ENCODE results near the gene HIRA. TPM values are rescaled to one million over a fixed set of nuclear protein-coding genes. Genes with fewer than 3 reads are reported as not detected.

Gene HIRA
- total RNA-seq, 5 donors from 2014 or later (not counting 1 experiment from before 2014, with no cell fraction given): 24.4 to 31.4 (median 29.2) TPM

DNA sequence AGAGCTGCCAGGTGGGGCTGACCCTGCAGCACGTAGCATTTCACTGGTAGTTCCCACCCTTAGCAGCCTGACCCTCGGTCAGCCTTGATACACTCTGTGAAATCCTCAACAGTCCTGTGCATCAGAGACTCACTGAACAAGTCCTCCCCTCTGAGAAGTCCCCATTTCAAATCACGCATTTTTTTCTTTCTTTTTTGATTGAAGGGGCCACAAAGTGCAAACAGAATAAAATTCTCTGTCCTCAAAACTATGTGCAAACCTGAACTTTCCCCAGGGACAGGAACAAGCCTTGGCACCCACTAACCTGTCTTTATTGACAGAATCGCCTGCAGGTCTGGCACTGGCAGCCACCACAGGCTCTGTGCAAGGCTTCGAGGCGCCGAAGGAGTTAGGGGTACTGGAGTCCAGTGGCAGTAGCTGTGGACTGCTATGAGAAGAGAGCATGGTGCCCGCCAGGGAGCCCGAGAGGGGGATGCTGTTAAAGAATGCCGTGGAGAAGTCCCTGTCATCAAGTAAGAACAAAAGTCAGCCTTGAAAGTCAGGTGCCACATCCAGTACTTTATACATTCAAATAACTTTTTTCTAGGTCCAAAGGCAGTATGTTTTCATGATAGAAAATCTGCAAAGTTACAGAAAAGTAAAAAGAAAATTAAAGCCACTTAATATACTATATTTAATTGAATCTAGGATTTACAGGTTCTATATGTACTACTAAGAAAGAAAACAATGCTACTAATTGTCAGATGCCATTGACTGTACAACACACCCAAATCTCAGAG is 53.8 kb downstream of the HIRA start:
- H3K27ac Mint-ChIP-seq: no peak overlapping the region
- Histone ChIP-seq H3K27me3 (replicated peaks in 1 of 2; ENCODE audit: control insufficient read depth in 2 of 2, extremely low read depth in 1 of 2, insufficient read depth in 2 of 2, low read length in 1 of 2) (no peaks in the 10 kb centered on the region), H3K27ac (ENCODE audit: low read length) (no peak overlapping the region), H3K9me3 (no peaks in the 10 kb centered on the region), H3K4me3 (ENCODE audit: control insufficient read depth in 1 of 2, extremely low read depth in 1 of 2, low read length in 1 of 2) (no peak overlapping the region), H3K4me1 (ENCODE audit: control insufficient read depth in 1 of 2, extremely low read depth in 1 of 2, insufficient read depth in 2 of 2, low read length in 2 of 2) (no peaks in the 10 kb centered on the region), H3K36me3 (ENCODE audit: control insufficient read depth in 2 of 2, extremely low read depth in 1 of 2, insufficient read depth in 1 of 2, low read length in 1 of 2) (peaks cover 11 to 74% of the 10 kb centered on the region in 2 donors)
- 97% methylated on average over 5 of the region's 10 CpGs for WGBS (ENCODE audit: insufficient coverage)
- H3K4me3 Mint-ChIP-seq: no peak overlapping the region
- no peaks in the 10 kb centered on the region for H3K4me1 Mint-ChIP-seq
- H3K36me3 Mint-ChIP-seq: peaks cover 62% of the 10 kb centered on the region
- CTCF ChIA-PET: no interaction called here
- ATAC-seq (replicated peaks in 1 of 4): no peak
- DNase-seq: no peak
- POLR2A ChIA-PET: no interaction called here
- no peaks in the 10 kb centered on the region for H3K27me3 Mint-ChIP-seq
- H3K9me3 Mint-ChIP-seq: no peaks in the 10 kb centered on the region

DNA sequence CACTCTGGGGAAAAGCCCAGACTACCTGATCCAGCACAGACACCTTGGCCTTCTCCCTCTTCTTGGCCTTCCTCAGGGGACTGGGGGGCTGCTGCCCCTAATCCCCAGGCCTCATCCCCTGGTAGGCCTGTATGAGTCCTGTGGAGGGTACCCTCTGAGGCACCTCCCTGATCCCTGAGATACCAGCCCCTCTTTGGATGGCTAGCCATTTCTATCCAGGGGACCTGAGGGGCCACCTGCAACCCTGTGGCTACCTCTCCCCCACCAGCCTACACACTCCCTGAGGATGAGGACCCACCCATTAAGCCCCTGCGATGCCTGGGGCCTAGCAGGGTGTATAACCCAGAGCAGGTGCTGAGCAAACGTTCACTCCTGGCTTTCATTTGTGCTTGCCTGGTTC is 54.6 kb downstream of the HIRA start:
- Histone ChIP-seq H3K9me3 (no peaks in the 10 kb centered on the region), H3K36me3 (ENCODE audit: control insufficient read depth in 2 of 2, extremely low read depth in 1 of 2, insufficient read depth in 1 of 2, low read length in 1 of 2) (peaks cover 11 to 67% of the 10 kb centered on the region in 2 donors), H3K4me1 (ENCODE audit: control insufficient read depth in 1 of 2, extremely low read depth in 1 of 2, insufficient read depth in 2 of 2, low read length in 2 of 2) (no peaks in the 10 kb centered on the region), H3K27ac (ENCODE audit: low read length) (no peak overlapping the region), H3K4me3 (ENCODE audit: control insufficient read depth in 1 of 2, extremely low read depth in 1 of 2, low read length in 1 of 2) (no peak overlapping the region), H3K27me3 (replicated peaks in 1 of 2; ENCODE audit: control insufficient read depth in 2 of 2, extremely low read depth in 1 of 2, insufficient read depth in 2 of 2, low read length in 1 of 2) (no peaks in the 10 kb centered on the region)
- no peak for ATAC-seq (replicated peaks in 1 of 4)
- 100% methylated on average over 1 of the region's 2 CpGs for WGBS (ENCODE audit: insufficient coverage)
- POLR2A ChIA-PET: no interaction called here
- no peaks in the 10 kb centered on the region for H3K9me3 Mint-ChIP-seq
- H3K4me3 Mint-ChIP-seq: no peak overlapping the region
- DNase-seq: no peak
- H3K27ac Mint-ChIP-seq: no peak overlapping the region
- CTCF ChIA-PET: no interaction called here
- no peaks in the 10 kb centered on the region for H3K27me3 Mint-ChIP-seq
- peaks cover 54% of the 10 kb centered on the region for H3K36me3 Mint-ChIP-seq
- no peaks in the 10 kb centered on the region for H3K4me1 Mint-ChIP-seq

DNA sequence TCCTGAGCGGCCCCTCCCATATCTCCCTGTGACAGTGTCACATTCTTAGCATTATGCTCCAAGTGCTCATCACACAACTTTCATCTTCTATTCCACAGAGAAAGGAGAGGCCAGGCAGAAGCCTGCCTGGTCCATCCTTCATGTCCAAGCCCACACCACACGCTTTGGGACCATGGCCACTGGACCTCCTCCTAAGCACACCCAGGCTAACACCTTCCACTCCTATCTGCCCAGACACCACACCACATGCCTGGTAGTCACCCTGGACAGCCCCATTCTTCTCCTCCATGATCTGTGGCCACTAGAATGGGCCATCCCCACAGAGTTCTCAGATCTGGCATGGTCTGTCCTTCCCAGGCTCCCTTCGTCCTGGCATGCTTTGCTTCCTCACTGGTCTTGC is 55.3 kb downstream of the HIRA start:
- ATAC-seq (replicated peaks in 1 of 4) (no peak), DNase-seq (no peak)
- H3K4me3 ChIP-seq (ENCODE audit: control insufficient read depth in 1 of 2, extremely low read depth in 1 of 2, low read length in 1 of 2): no peak overlapping the region
- H3K27ac ChIP-seq (ENCODE audit: low read length): no peak overlapping the region
- H3K36me3 ChIP-seq (ENCODE audit: control insufficient read depth in 2 of 2, extremely low read depth in 1 of 2, insufficient read depth in 1 of 2, low read length in 1 of 2): peaks cover 11 to 65% of the 10 kb centered on the region in 2 donors
- H3K9me3 ChIP-seq: no peaks in the 10 kb centered on the region
- Mint-ChIP-seq H3K27me3 (no peaks in the 10 kb centered on the region), H3K4me3 (no peak overlapping the region), H3K9me3 (no peaks in the 10 kb centered on the region), H3K4me1 (no peaks in the 10 kb centered on the region), H3K27ac (no peak overlapping the region), H3K36me3 (peaks cover 54% of the 10 kb centered on the region)
- WGBS (ENCODE audit: insufficient coverage): 95% methylated on average over 3 of the region's 3 CpGs
- H3K4me1 ChIP-seq (ENCODE audit: control insufficient read depth in 1 of 2, extremely low read depth in 1 of 2, insufficient read depth in 2 of 2, low read length in 2 of 2): no peaks in the 10 kb centered on the region
- ChIA-PET POLR2A (no interaction called here), CTCF (no interaction called here)
- H3K27me3 ChIP-seq (replicated peaks in 1 of 2; ENCODE audit: control insufficient read depth in 2 of 2, extremely low read depth in 1 of 2, insufficient read depth in 2 of 2, low read length in 1 of 2): no peaks in the 10 kb centered on the region

DNA sequence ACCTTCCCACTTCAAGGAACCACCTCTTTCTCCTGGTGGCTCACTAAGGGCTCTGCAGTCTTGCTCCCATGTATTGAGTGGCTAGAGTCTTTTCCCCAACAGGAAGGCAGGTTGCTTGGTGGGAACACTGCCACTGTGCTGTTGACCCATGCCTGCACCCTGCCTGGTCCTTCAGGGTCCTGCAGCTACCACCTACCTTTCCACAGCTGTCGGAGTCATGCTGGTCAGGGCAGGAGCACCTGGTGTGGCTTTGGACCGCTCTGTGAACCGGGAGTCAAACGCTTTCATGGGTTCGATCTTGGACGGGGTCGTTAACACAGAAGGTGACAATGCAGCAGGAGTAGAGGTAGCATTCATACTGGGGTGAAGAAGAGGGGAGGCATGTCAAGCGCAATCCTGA is 56.1 kb downstream of the HIRA start:
- ChIA-PET CTCF (no interaction called here), POLR2A (no interaction called here)
- H3K4me3 Mint-ChIP-seq: no peak overlapping the region
- Histone ChIP-seq H3K36me3 (ENCODE audit: control insufficient read depth in 2 of 2, extremely low read depth in 1 of 2, insufficient read depth in 1 of 2, low read length in 1 of 2) (peaks cover 11 to 69% of the 10 kb centered on the region in 2 donors), H3K4me3 (ENCODE audit: control insufficient read depth in 1 of 2, extremely low read depth in 1 of 2, low read length in 1 of 2) (no peak overlapping the region), H3K27me3 (replicated peaks in 1 of 2; ENCODE audit: control insufficient read depth in 2 of 2, extremely low read depth in 1 of 2, insufficient read depth in 2 of 2, low read length in 1 of 2) (no peaks in the 10 kb centered on the region), H3K27ac (ENCODE audit: low read length) (no peak overlapping the region), H3K4me1 (ENCODE audit: control insufficient read depth in 1 of 2, extremely low read depth in 1 of 2, insufficient read depth in 2 of 2, low read length in 2 of 2) (no peaks in the 10 kb centered on the region), H3K9me3 (no peaks in the 10 kb centered on the region)
- H3K27me3 Mint-ChIP-seq: no peaks in the 10 kb centered on the region
- H3K36me3 Mint-ChIP-seq: peaks cover 51% of the 10 kb centered on the region
- H3K27ac Mint-ChIP-seq: no peak overlapping the region
- no peaks in the 10 kb centered on the region for H3K4me1 Mint-ChIP-seq
- ATAC-seq (replicated peaks in 1 of 4) (no peak), DNase-seq (no peak)
- WGBS (ENCODE audit: insufficient coverage): no CpG with 5 or more reads among the region's 8 CpGs
- no peaks in the 10 kb centered on the region for H3K9me3 Mint-ChIP-seq

DNA sequence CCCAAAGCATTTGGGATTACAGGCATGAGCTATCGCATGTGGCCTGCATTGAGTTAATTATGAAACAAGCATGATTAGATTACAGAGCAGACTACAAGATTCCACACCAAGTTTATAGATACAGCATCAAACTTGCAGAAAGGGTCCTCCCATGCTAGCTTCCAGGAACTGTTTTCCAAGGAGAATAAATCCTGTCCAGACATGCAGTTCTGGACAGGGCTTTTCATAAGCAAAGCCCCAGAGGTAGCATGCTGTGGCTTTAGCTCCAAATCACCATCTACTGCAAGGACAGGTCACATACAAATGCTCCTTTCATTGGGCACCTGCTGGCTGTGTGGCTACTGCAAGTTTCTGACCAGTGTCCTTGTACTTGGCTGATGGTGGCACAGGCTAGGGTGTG is 57.1 kb downstream of the HIRA start:
- H3K27ac Mint-ChIP-seq: no peak overlapping the region
- no peaks in the 10 kb centered on the region for H3K9me3 Mint-ChIP-seq
- H3K36me3 Mint-ChIP-seq: peaks cover 51% of the 10 kb centered on the region
- H3K36me3 ChIP-seq (ENCODE audit: control insufficient read depth in 2 of 2, extremely low read depth in 1 of 2, insufficient read depth in 1 of 2, low read length in 1 of 2): peaks cover 11 to 74% of the 10 kb centered on the region in 2 donors
- no peaks in the 10 kb centered on the region for H3K27me3 ChIP-seq (replicated peaks in 1 of 2; ENCODE audit: control insufficient read depth in 2 of 2, extremely low read depth in 1 of 2, insufficient read depth in 2 of 2, low read length in 1 of 2)
- ATAC-seq (replicated peaks in 1 of 4) (no peak), DNase-seq (no peak)
- WGBS (ENCODE audit: insufficient coverage): no CpG with 5 or more reads among the region's 1 CpG
- no peak overlapping the region for H3K4me3 ChIP-seq (ENCODE audit: control insufficient read depth in 1 of 2, extremely low read depth in 1 of 2, low read length in 1 of 2)
- H3K4me1 Mint-ChIP-seq: no peaks in the 10 kb centered on the region
- H3K27me3 Mint-ChIP-seq: no peaks in the 10 kb centered on the region
- no peaks in the 10 kb centered on the region for H3K9me3 ChIP-seq
- no peak overlapping the region for H3K4me3 Mint-ChIP-seq
- ChIA-PET CTCF (no interaction called here), POLR2A (no interaction called here)
- H3K4me1 ChIP-seq (ENCODE audit: control insufficient read depth in 1 of 2, extremely low read depth in 1 of 2, insufficient read depth in 2 of 2, low read length in 2 of 2): no peaks in the 10 kb centered on the region
- no peak overlapping the region for H3K27ac ChIP-seq (ENCODE audit: low read length)

DNA sequence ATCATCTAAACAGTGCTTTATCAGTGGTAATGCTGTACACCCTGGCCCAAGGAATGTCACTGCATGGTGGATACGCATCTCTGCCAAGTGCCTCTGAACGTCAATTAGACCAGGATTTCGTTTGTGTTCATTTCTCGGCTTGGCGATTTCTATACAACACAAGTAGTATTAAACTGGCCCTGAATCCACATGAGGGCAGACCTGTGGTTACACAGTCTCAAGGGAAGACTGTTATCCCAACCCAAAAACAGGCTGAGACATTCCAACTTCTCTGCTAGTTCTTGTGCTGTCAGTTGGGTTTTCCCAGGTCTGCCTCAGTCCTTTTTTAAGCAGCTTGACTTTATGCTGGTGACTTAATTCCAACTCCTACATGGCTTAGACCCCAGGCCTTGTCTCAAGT is 58.1 kb downstream of the HIRA start:
- Histone ChIP-seq H3K4me3 (ENCODE audit: control insufficient read depth in 1 of 2, extremely low read depth in 1 of 2, low read length in 1 of 2) (no peak overlapping the region), H3K9me3 (no peaks in the 10 kb centered on the region), H3K27ac (ENCODE audit: low read length) (no peak overlapping the region), H3K36me3 (ENCODE audit: control insufficient read depth in 2 of 2, extremely low read depth in 1 of 2, insufficient read depth in 1 of 2, low read length in 1 of 2) (peaks cover 15 to 82% of the 10 kb centered on the region in 2 donors), H3K27me3 (replicated peaks in 1 of 2; ENCODE audit: control insufficient read depth in 2 of 2, extremely low read depth in 1 of 2, insufficient read depth in 2 of 2, low read length in 1 of 2) (no peaks in the 10 kb centered on the region), H3K4me1 (ENCODE audit: control insufficient read depth in 1 of 2, extremely low read depth in 1 of 2, insufficient read depth in 2 of 2, low read length in 2 of 2) (no peaks in the 10 kb centered on the region)
- Mint-ChIP-seq H3K27ac (no peak overlapping the region), H3K27me3 (no peaks in the 10 kb centered on the region), H3K36me3 (peaks cover 55% of the 10 kb centered on the region), H3K4me3 (no peak overlapping the region), H3K9me3 (no peaks in the 10 kb centered on the region), H3K4me1 (no peaks in the 10 kb centered on the region)
- POLR2A ChIA-PET: no interaction called here
- no peak for ATAC-seq (replicated peaks in 1 of 4)
- WGBS (ENCODE audit: insufficient coverage): 98% methylated on average over 5 of the region's 5 CpGs
- no peak for DNase-seq
- CTCF ChIA-PET: no interaction called here

DNA sequence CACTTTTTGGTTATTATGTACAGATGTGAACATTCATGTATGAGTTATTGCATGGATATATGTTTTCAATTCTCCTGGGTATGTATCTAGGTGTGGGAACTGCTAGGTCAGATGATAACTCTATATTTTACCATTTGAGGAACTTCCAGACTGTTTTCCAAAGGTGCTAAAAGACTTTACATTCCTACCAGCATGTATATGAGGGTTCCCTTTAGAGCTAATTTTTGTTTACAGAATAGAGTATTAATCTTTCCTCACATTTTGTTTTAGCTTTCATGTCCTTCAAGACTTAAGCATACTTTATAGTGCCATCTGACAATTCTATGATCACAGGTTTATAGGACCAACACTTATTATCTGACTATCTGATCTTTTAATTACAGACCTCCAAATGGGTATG is 59.6 kb downstream of the HIRA start:
- Histone ChIP-seq H3K36me3 (ENCODE audit: control insufficient read depth in 2 of 2, extremely low read depth in 1 of 2, insufficient read depth in 1 of 2, low read length in 1 of 2) (peaks cover 15 to 78% of the 10 kb centered on the region in 2 donors), H3K27ac (ENCODE audit: low read length) (no peak overlapping the region), H3K27me3 (replicated peaks in 1 of 2; ENCODE audit: control insufficient read depth in 2 of 2, extremely low read depth in 1 of 2, insufficient read depth in 2 of 2, low read length in 1 of 2) (no peaks in the 10 kb centered on the region), H3K9me3 (no peaks in the 10 kb centered on the region), H3K4me1 (ENCODE audit: control insufficient read depth in 1 of 2, extremely low read depth in 1 of 2, insufficient read depth in 2 of 2, low read length in 2 of 2) (no peaks in the 10 kb centered on the region), H3K4me3 (ENCODE audit: control insufficient read depth in 1 of 2, extremely low read depth in 1 of 2, low read length in 1 of 2) (no peak overlapping the region)
- H3K27ac Mint-ChIP-seq: no peak overlapping the region
- no peak for ATAC-seq (replicated peaks in 1 of 4)
- no peak for DNase-seq
- H3K4me3 Mint-ChIP-seq: no peak overlapping the region
- H3K4me1 Mint-ChIP-seq: no peaks in the 10 kb centered on the region
- no peaks in the 10 kb centered on the region for H3K27me3 Mint-ChIP-seq
- H3K36me3 Mint-ChIP-seq: peaks cover 50% of the 10 kb centered on the region
- H3K9me3 Mint-ChIP-seq: no peaks in the 10 kb centered on the region
- ChIA-PET CTCF (no interaction called here), POLR2A (no interaction called here)
